PC-3 (cell line): Measurements from ENCODE around the gene LTBR. TPM values are rescaled to one million over a fixed set of nuclear protein-coding genes. Genes with fewer than 3 reads are reported as not detected.

Experiments
- ATAC-seq: fragments of 200-7000 bp; cut with Tn5 transposase; 2 replicates; pipeline ENCODE4 v1.9.1; 2020; ENCODE audit warnings: mild to moderate bottlenecking, moderate library complexity
- BruUV-seq: library from RNA; stranded (reverse); fragments of 400-500 nt; replicated peaks from 2 replicates; lab custom pipeline; 2021; lab: Mats Ljungman, UMichigan
- CTCF ChIA-PET: fragments of 300-600 bp; sonication (Branson Sonifier 250); formaldehyde crosslinking; loops from one replicate; lab custom pipeline; 2022; ENCODE audit warnings: antibody characterized with exemption; lab: Charles Lee
- POLR2A ChIA-PET: fragments of 300-600 bp; sonication (Branson Sonifier 250); formaldehyde crosslinking; loops from one replicate; lab custom pipeline; 2022; ENCODE audit warnings: antibody characterized with exemption; ENCODE audit not compliant: unreplicated experiment; lab: Charles Lee
- DNase-seq: peaks from one replicate; pipeline ENCODE4 v3.0.0-alpha.2; 2015
- H2AFZ ChIP-seq: fragments of 300-600 bp; sonication (generic); 2 replicates; pipeline ENCODE4 v1.6.0; 2016; ENCODE audit warnings: antibody characterized with exemption, low read length
- H3F3A ChIP-seq: fragments of 300-600 bp; sonication (generic); one replicate; pipeline ENCODE4 v1.6.0; 2017; ENCODE audit warnings: antibody characterized with exemption, low read length, control low read depth, mild to moderate bottlenecking; ENCODE audit not compliant: unreplicated experiment
- H3K27ac ChIP-seq: fragments of 300-600 bp; sonication (generic); 2 replicates; pipeline ENCODE4 v1.5.1; 2016; ENCODE audit warnings: mild to moderate bottlenecking, low read length
- H3K27me3 ChIP-seq: fragments of 300-600 bp; sonication (generic); 2 replicates; pipeline ENCODE4 v1.6.1; 2016; ENCODE audit warnings: low read length, mixed read lengths
- H3K36me3 ChIP-seq: fragments of 300-600 bp; sonication (generic); 2 replicates; pipeline ENCODE4 v1.6.1; 2016; ENCODE audit warnings: low read depth, mixed run types, low read length, mixed read lengths
- H3K4me1 ChIP-seq: fragments of 300-600 bp; sonication (generic); 2 replicates; pipeline ENCODE4 v1.5.1; 2016; ENCODE audit warnings: low read length; ENCODE audit not compliant: insufficient read depth
- H3K4me2 ChIP-seq: fragments of 300-600 bp; sonication (generic); 2 replicates; pipeline ENCODE4 v1.6.0; 2016; ENCODE audit warnings: low read length
- H3K4me3 ChIP-seq: fragments of 300-600 bp; sonication (generic); 2 replicates; pipeline ENCODE4 v1.5.1; 2016; ENCODE audit warnings: mild to moderate bottlenecking, low read length, mixed read lengths
- H3K79me2 ChIP-seq: fragments of 300-600 bp; sonication (generic); 2 replicates; pipeline ENCODE4 v1.6.1; 2017; ENCODE audit warnings: low read length, mixed read lengths
- H3K9ac ChIP-seq: fragments of 300-600 bp; sonication (generic); 2 replicates; pipeline ENCODE4 v1.6.0; 2016; ENCODE audit warnings: mild to moderate bottlenecking, low read length
- H3K9me2 ChIP-seq: fragments of 300-600 bp; sonication (generic); replicated peaks from 2 replicates; pipeline ENCODE4 v1.6.1; 2016; ENCODE audit warnings: mixed run types, low read length, mixed read lengths
- H3K9me3 ChIP-seq: fragments of 300-600 bp; sonication (generic); 2 replicates; pipeline ENCODE4 v1.6.1; 2016; ENCODE audit warnings: low read length, mixed read lengths
- H4K20me1 ChIP-seq: fragments of 300-600 bp; sonication (generic); 2 replicates; pipeline ENCODE4 v1.6.1; 2016; ENCODE audit warnings: low read length, mixed read lengths
- EZH2 ChIP-seq: fragments of 300-600 bp; sonication (generic); IDR thresholded peaks from one replicate; pipeline ENCODE4 v1.6.1; 2017; ENCODE audit warnings: antibody characterized with exemption, mild to moderate bottlenecking, low read length; ENCODE audit not compliant: unreplicated experiment
- EZH2phosphoT487 ChIP-seq: fragments of 300-600 bp; sonication (generic); IDR thresholded peaks from 2 replicates; pipeline ENCODE4 v1.6.1; 2018; ENCODE audit warnings: mild to moderate bottlenecking, antibody characterized with exemption, low read length, borderline replicate concordance
- intact Hi-C: fragments of 100-400 bp; cut with micrococcal nuclease; formaldehyde crosslinking; loops from 2 replicates; pipeline ENCODE4 v1.9.0; 2023
- total RNA-seq: library from RNA; depleted of rRNA; stranded (reverse); fragments of >200 nt; gene quantifications from 2 replicates; pipeline ENCODE4 v1.2.3, GENCODE V29; 2014
- TF ChIP-seq, protein P1 (sequence below): fragments of 300-600 bp; sonication (generic); conservative IDR thresholded peaks from 2 replicates; pipeline ENCODE4 v1.5.1; 2017; ENCODE audit warnings: antibody characterized with exemption, low read depth, mild to moderate bottlenecking, low read length

Gene LTBR
- total RNA-seq, 1 experiment from 2014 or later = 163 TPM

- Histone ChIP-seq H3K4me2 (no peak overlapping the region), H3K27ac (no peak overlapping the region), H3K36me3 (0 out of 2 replicates have a peak, but pooled peaks cover 3% of the 10 kb centered on the region), H3K9me2 (no peaks in the 10 kb centered on the region), H3K27me3 (no peaks in the 10 kb centered on the region), H3K4me3 (no peak overlapping the region), H3F3A (no peaks in the 10 kb centered on the region), H3K79me2 (no peaks in the 10 kb centered on the region), H3K9me3 (no peaks in the 10 kb centered on the region), H3K9ac (no peak overlapping the region), H4K20me1 (no peaks in the 10 kb centered on the region), H2AFZ (no peak overlapping the region), H3K4me1 (peaks cover 13% of the 10 kb centered on the region)
- ChIA-PET CTCF (no interaction called here), POLR2A (no interaction called here)
- DNase-seq (no peak), ATAC-seq (no peak)
- BruUV-seq = no TSS peak
- TF ChIP-seq EZH2phosphoT487 = no peak
- TF ChIP-seq, protein P1, sequence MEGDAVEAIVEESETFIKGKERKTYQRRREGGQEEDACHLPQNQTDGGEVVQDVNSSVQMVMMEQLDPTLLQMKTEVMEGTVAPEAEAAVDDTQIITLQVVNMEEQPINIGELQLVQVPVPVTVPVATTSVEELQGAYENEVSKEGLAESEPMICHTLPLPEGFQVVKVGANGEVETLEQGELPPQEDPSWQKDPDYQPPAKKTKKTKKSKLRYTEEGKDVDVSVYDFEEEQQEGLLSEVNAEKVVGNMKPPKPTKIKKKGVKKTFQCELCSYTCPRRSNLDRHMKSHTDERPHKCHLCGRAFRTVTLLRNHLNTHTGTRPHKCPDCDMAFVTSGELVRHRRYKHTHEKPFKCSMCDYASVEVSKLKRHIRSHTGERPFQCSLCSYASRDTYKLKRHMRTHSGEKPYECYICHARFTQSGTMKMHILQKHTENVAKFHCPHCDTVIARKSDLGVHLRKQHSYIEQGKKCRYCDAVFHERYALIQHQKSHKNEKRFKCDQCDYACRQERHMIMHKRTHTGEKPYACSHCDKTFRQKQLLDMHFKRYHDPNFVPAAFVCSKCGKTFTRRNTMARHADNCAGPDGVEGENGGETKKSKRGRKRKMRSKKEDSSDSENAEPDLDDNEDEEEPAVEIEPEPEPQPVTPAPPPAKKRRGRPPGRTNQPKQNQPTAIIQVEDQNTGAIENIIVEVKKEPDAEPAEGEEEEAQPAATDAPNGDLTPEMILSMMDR = no peak
- TF ChIP-seq EZH2 = no peak
- intact Hi-C loops = no loop called here
Observed at GRCh38 chr12:6418796-6419195, 34.8 kb downstream of the LTBR start.

DNA sequence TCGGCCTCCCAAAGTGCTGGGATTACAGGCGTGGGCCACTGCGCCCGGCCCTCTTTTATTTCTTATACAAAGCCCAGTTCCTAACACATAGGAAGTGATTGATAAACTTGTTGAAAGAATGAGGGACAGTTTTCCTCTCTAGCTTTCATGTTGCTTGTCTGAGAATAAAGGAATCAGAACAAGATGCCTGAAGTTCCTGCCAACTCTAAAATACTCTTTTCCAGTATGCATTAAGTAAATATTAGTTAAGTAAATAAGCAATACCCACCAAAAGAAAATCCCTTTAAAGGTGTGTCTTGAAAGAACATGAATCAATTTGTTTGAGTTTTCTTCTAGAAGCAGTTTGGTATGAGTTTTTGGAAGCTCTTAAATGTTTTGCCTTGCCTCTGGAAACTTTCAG is 36.4 kb downstream of the LTBR start:
- Histone ChIP-seq H3K9me3 (no peaks in the 10 kb centered on the region), H3K4me3 (no peak overlapping the region), H3K4me2 (0 out of 2 replicates have a peak overlapping the region, but pooled peaks have one; percentile 4), H3K79me2 (no peaks in the 10 kb centered on the region), H2AFZ (0 out of 2 replicates have a peak overlapping the region, but pooled peaks have one; percentile 17), H3F3A (no peaks in the 10 kb centered on the region), H3K9me2 (no peaks in the 10 kb centered on the region), H3K27ac (no peak overlapping the region), H3K4me1 (peaks cover 9% of the 10 kb centered on the region), H3K27me3 (no peaks in the 10 kb centered on the region), H4K20me1 (no peaks in the 10 kb centered on the region), H3K9ac (no peak overlapping the region), H3K36me3 (0 out of 2 replicates have a peak, but pooled peaks cover 3% of the 10 kb centered on the region)
- no TSS peak for BruUV-seq
- intact Hi-C loops = loop anchor here (5.0 kb wide), 2 partner anchors 112 to 137 kb away; partner anchors contain the start of genes GAPDH and IFFO1
- DNase-seq (peak; percentile 46), ATAC-seq (peak; percentile 43)
- POLR2A ChIA-PET = no interaction called here
- TF ChIP-seq, protein P1 = no peak
- TF ChIP-seq EZH2 = no peak
- TF ChIP-seq EZH2phosphoT487 = no peak
- CTCF ChIA-PET = interaction anchor here (1.0 kb wide), 1 partner anchor 45 kb away, joined by 3 read pairs; no protein-coding TSS in a partner anchor
